Measurements from ENCODE around the gene MAN1C1.

MAN1C1 gene

GRCh38 chr1:25768999-25769398, 152.4 kb downstream of the MAN1C1 start:
- FAIRE-seq (no peak), DNase-seq (ENCODE audit: insufficient read length) (no peak)
- TF ChIP-seq POLR2AphosphoS5 (IDR thresholded peaks at IDR 0.05; ENCODE audit: low read depth, low read length) (no peak), TAF1 (IDR thresholded peaks at IDR 0.05; ENCODE audit: borderline replicate concordance, low read depth, low read length) (no peak), POLR2A (IDR thresholded peaks at IDR 0.05; ENCODE audit: low read depth, low read length) (no peak)

GRCh38 chr1:25769625-25770383, 153.2 kb downstream of the MAN1C1 start:
- DNase-seq (ENCODE audit: insufficient read length) (no peak), FAIRE-seq (no peak)
- TF ChIP-seq POLR2A (IDR thresholded peaks at IDR 0.05; ENCODE audit: low read depth, low read length), result no peak
- no peak for TF ChIP-seq TAF1 (IDR thresholded peaks at IDR 0.05; ENCODE audit: borderline replicate concordance, low read depth, low read length)
- TF ChIP-seq POLR2AphosphoS5 (IDR thresholded peaks at IDR 0.05; ENCODE audit: low read depth, low read length), result no peak

DNA sequence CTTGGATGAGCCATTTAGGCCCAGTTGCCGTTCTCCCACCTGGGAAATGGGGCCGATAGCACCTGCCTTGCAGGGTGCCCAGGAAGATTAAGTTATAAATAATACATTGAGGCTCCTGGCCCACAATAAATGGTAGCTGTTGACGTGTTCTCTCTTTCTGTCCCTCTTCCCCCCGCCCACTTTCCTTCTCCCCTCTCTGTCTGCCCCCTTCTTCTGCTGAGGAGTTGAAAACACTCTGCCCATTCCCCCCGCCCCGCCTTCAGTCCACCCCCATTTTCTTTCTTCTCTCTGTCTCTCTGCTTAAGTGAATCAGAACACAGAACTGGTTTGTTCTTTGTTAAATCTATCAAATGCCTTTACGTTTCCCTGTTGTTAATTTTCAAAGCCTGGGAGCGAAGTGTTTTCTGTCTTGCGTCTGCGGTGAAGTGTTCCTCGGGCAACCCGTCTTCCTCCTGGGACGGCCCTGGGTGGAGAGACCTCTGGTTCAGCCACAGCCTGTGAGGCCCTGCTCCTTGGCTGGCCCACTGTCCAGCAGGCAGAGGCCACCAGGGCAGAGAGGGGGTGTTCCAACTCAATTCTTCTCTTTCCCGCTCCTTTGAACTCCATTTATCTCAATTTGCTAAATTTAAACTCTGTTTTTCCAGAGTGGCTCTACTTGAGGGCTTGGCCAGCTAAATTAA, 154.1 kb downstream of the MAN1C1 start:
- FAIRE-seq (no peak), DNase-seq (ENCODE audit: insufficient read length) (no peak)
- TF ChIP-seq TAF1 (IDR thresholded peaks at IDR 0.05; ENCODE audit: borderline replicate concordance, low read depth, low read length), result no peak
- TF ChIP-seq POLR2A (IDR thresholded peaks at IDR 0.05; ENCODE audit: low read depth, low read length), result no peak
- no peak for TF ChIP-seq POLR2AphosphoS5 (IDR thresholded peaks at IDR 0.05; ENCODE audit: low read depth, low read length)

DNA sequence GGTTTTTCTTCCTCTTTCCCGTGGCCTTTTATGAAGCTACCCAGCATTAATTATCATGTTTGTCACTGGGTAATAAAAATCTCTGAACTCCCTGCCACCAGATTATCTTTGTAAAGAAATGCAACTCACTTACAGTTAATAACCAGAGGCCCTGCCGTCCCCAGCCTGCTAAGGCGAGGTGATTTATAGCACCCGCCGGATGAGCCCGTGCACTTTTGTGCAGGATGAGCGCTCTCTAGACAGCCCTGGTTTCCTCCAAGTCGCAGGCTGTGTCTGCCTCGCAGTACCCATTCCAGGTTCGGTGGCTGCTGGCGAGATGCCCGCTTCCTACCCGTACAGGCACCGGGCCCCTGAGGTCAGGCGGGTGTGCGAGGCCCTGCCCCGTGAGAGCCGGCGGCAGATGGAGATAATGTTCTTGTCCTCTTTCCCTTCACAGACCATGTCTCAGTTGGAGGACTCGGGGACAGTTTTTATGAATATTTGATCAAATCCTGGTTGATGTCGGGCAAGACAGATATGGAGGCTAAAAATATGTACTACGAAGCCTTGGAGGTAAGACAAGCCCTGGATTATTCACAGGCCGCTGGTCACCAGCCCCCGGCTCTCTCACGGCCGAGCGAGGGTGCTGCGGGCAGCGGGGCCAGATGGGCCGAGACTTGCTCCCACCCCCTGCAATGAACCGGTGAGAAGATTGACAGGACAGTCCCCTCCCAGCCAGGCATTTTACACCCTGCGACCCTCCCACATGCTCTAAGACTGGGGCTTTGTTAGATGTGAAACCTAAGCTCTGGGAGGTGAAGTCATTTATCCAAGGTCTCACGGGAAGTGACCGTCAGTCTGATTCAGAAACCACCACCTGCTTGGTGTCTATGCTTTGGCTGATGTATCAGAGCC, 154.9 kb downstream of the MAN1C1 start:
- TF ChIP-seq POLR2AphosphoS5 (IDR thresholded peaks at IDR 0.05; ENCODE audit: low read depth, low read length) (no peak), POLR2A (IDR thresholded peaks at IDR 0.05; ENCODE audit: low read depth, low read length) (no peak), TAF1 (IDR thresholded peaks at IDR 0.05; ENCODE audit: borderline replicate concordance, low read depth, low read length) (no peak)
- FAIRE-seq, result peak; percentile 30
- DNase-seq (ENCODE audit: insufficient read length), result no peak

DNA sequence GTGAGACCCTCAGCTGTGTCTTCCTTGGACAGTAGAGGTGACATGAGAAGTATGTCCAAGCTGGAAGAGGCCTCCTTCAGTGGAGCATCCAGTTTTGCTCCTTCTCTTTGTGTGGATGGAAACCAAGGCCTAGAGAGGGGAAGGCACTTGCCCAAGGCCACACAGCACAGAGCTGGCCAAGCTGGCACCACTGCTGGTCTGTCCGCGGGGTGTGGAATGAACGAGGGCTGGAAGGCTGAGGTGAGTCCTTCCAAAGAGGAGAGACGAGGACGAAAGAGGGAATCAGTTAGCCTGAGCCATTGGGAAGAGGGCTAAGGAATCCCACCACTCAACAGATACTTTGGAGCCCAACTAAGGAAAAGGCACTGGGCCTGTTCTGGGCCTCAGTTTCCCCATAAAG, 155.6 kb downstream of the MAN1C1 start:
- FAIRE-seq (no peak), DNase-seq (ENCODE audit: insufficient read length) (no peak)
- TF ChIP-seq POLR2A (IDR thresholded peaks at IDR 0.05; ENCODE audit: low read depth, low read length) (no peak), TAF1 (IDR thresholded peaks at IDR 0.05; ENCODE audit: borderline replicate concordance, low read depth, low read length) (no peak), POLR2AphosphoS5 (IDR thresholded peaks at IDR 0.05; ENCODE audit: low read depth, low read length) (no peak)

GRCh38 chr1:25772692-25773245, 156.2 kb downstream of the MAN1C1 start:
- FAIRE-seq (no peak), DNase-seq (ENCODE audit: insufficient read length) (no peak)
- TF ChIP-seq TAF1 (IDR thresholded peaks at IDR 0.05; ENCODE audit: borderline replicate concordance, low read depth, low read length) (no peak), POLR2AphosphoS5 (IDR thresholded peaks at IDR 0.05; ENCODE audit: low read depth, low read length) (no peak), POLR2A (IDR thresholded peaks at IDR 0.05; ENCODE audit: low read depth, low read length) (no peak)

- FAIRE-seq (no peak), DNase-seq (ENCODE audit: insufficient read length) (no peak)
- TF ChIP-seq TAF1 (IDR thresholded peaks at IDR 0.05; ENCODE audit: borderline replicate concordance, low read depth, low read length), result no peak
- TF ChIP-seq POLR2AphosphoS5 (IDR thresholded peaks at IDR 0.05; ENCODE audit: low read depth, low read length), result no peak
- no peak for TF ChIP-seq POLR2A (IDR thresholded peaks at IDR 0.05; ENCODE audit: low read depth, low read length)
These were observed 157.0 kb downstream of the MAN1C1 start for GRCh38 chr1:25773441-25774125.

DNA sequence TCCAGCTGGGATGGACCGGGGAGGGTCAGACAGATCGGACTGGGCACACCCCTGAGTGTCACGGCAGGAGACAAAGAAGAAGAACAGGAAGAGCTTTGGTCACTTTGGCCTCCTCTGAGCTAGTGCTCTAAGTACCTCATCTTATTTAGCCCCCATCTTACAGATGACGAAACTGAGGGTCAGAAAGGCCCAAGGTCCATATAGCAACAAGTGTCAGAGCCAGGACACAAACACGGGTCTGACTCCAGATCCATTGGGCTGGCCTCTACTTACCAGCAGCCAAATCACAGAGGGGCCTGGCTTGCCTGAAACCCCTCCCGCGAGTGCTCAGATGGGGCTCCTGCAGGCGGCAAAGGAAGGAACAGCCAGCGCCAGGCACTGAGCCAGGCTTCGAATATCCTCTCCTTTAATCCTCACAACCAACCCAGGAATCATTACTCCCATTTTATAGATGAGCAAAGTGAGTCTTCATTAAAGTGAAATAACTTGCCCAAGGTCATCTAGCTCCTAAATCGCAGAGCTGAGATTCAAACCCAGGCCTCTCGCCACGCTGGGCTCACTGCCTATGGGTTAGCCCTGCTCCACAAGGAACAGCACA, 157.7 kb downstream of the MAN1C1 start:
- DNase-seq (ENCODE audit: insufficient read length), result no peak
- FAIRE-seq, result no peak
- TF ChIP-seq POLR2AphosphoS5 (IDR thresholded peaks at IDR 0.05; ENCODE audit: low read depth, low read length), result no peak
- no peak for TF ChIP-seq TAF1 (IDR thresholded peaks at IDR 0.05; ENCODE audit: borderline replicate concordance, low read depth, low read length)
- TF ChIP-seq POLR2A (IDR thresholded peaks at IDR 0.05; ENCODE audit: low read depth, low read length), result no peak

DNA sequence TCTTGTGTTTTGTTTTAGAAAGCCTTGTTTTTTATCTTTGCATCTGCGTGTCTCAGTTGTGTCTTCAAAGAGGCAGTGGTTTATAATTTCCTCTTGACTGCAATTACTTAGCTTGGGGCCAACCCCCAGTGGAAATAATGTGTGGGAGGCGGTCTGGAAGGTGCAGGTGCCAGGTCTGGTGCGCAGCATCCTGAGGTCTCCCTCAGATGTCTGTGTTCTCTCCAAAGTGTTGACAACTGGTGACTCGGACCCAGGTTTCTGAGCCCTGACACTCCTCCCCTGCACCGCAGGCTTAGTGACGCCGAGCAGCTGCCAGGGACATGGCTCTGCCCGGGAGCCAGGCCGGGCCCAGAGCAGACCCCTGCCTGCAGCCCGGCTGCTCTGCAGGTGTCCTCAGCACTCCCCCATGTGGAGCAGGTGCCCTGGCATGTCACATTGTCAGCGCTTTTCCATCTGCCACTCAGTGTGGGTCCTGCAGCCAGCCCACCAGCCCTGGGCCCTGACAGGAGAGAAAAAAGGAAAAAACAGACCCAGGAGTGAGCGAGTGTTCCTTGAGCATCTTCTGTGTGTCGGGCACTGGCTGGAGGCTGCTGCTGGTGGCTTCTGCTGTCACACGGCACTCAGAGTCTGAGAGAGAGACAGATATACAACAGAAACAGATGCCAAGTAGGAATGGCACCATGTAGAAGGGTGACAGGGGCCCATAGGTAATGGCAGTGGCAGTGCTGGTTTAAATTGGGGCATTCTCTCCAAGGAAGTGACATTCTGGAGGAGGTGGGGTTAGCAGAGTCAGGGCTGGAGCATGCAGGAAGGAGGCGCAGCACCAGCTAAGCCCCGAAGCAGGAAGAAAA, 158.6 kb downstream of the MAN1C1 start:
- TF ChIP-seq POLR2AphosphoS5 (IDR thresholded peaks at IDR 0.05; ENCODE audit: low read depth, low read length), result no peak
- TF ChIP-seq POLR2A (IDR thresholded peaks at IDR 0.05; ENCODE audit: low read depth, low read length), result no peak
- no peak for TF ChIP-seq TAF1 (IDR thresholded peaks at IDR 0.05; ENCODE audit: borderline replicate concordance, low read depth, low read length)
- peak; percentile 5 for FAIRE-seq
- no peak for DNase-seq (ENCODE audit: insufficient read length)

Data from GM12892 (cell line).